Kidney epithelial cell (primary cell): ENCODE results near the gene KCTD1. TPM values are rescaled to one million over a fixed set of nuclear protein-coding genes. Genes with fewer than 3 reads are reported as not detected.
A peak's percentile ranks its signal among the peaks of the same experiment; 100 is the strongest.

Experiments used
- DNase-seq: peaks from one replicate; pipeline ENCODE4 v3.0.0-alpha.2; 2010; ENCODE audit warnings: low read depth
- H3K27me3 ChIP-seq: 2 replicates; pipeline ENCODE4 v1.6.0; 2011; ENCODE audit warnings: low read length; ENCODE audit not compliant: control insufficient read depth, insufficient read depth
- H3K36me3 ChIP-seq: 2 replicates; pipeline ENCODE4 v1.5.1; 2011; ENCODE audit warnings: low read length; ENCODE audit not compliant: control insufficient read depth, insufficient read depth
- H3K4me3 ChIP-seq: 2 replicates; pipeline ENCODE4 v1.5.1; 2011; ENCODE audit warnings: low read depth, mild to moderate bottlenecking, control low read depth, low read length
- total RNA-seq: library from RNA; depleted of rRNA; stranded (reverse); fragments of >200 nt; gene quantifications from 2 replicates; pipeline ENCODE4 v1.2.3, GENCODE V29; 2015
- TF ChIP-seq, protein P1 (sequence below): IDR thresholded peaks from 2 replicates; pipeline ENCODE4 v1.5.1; 2011; ENCODE audit warnings: mild to moderate bottlenecking, moderate library complexity, low read length, control low read depth, inconsistent platforms; ENCODE audit not compliant: insufficient read depth, poor library complexity, severe bottlenecking

The KCTD1 gene
- total RNA-seq, 1 donor from 2014 or later = 30.5 TPM

DNA sequence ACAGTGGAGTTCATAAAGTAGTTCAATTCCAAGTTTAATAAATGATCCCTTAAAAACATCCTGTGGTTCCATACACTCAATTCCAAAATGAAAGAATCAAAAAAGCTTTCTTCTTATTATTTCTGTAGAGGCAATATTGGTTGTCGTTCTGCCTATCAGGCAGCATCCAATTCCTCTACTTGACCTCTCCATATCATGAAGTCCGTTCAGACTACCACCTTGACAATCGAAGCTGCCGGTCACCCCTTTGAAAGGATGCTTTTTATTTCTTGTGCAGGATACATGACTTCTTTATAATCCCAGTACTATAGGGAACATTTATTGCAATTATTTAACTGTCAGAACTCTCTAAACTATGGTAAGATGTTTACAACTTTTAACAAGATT, 3.3 kb upstream of the KCTD1 start:
- TF ChIP-seq, protein P1, sequence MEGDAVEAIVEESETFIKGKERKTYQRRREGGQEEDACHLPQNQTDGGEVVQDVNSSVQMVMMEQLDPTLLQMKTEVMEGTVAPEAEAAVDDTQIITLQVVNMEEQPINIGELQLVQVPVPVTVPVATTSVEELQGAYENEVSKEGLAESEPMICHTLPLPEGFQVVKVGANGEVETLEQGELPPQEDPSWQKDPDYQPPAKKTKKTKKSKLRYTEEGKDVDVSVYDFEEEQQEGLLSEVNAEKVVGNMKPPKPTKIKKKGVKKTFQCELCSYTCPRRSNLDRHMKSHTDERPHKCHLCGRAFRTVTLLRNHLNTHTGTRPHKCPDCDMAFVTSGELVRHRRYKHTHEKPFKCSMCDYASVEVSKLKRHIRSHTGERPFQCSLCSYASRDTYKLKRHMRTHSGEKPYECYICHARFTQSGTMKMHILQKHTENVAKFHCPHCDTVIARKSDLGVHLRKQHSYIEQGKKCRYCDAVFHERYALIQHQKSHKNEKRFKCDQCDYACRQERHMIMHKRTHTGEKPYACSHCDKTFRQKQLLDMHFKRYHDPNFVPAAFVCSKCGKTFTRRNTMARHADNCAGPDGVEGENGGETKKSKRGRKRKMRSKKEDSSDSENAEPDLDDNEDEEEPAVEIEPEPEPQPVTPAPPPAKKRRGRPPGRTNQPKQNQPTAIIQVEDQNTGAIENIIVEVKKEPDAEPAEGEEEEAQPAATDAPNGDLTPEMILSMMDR = no peak
- no peak for DNase-seq
- Histone ChIP-seq H3K27me3 (peaks cover 8% of the 10 kb centered on the region), H3K4me3 (no peak overlapping the region), H3K36me3 (peaks cover 2% of the 10 kb centered on the region)

DNA sequence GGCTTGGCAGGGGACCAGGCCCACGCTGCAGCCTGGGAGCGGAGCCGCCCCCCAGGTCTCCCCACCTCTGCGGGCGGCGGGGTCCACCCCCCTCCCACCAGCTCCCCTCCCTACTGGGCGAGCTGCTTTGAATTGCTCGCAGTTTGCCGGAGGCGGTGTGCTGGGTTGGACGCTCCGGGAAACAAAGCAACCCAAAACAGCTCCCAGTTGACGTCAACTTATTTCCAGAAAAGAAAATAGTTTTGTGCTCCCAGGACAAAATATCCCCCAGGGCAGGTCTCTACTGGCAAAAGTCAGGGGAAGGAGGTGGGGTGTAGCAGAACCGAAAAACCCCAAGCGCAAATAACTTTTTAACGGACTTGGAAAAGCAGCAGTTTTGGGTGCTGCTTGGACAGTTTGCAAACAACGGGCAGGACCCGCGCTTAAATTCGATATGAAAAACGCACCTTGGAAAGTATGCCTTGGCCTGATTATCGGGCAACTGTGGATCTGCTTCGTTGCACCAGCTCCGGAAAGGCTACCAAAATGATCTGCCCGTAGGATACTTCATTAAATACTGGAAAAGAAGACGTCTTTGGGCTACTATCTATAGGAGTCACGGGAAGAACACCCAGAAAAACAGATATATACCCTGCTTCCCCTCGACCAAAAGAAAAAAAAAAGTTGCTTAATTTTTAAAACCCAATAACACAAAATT, 2.8 kb upstream of the KCTD1 start:
- peaks cover 8% of the 10 kb centered on the region for H3K27me3 ChIP-seq
- H3K4me3 ChIP-seq = peak overlapping the region; percentile 77
- DNase-seq = no peak
- peaks cover 2% of the 10 kb centered on the region for H3K36me3 ChIP-seq
- TF ChIP-seq, protein P1 = no peak

DNA sequence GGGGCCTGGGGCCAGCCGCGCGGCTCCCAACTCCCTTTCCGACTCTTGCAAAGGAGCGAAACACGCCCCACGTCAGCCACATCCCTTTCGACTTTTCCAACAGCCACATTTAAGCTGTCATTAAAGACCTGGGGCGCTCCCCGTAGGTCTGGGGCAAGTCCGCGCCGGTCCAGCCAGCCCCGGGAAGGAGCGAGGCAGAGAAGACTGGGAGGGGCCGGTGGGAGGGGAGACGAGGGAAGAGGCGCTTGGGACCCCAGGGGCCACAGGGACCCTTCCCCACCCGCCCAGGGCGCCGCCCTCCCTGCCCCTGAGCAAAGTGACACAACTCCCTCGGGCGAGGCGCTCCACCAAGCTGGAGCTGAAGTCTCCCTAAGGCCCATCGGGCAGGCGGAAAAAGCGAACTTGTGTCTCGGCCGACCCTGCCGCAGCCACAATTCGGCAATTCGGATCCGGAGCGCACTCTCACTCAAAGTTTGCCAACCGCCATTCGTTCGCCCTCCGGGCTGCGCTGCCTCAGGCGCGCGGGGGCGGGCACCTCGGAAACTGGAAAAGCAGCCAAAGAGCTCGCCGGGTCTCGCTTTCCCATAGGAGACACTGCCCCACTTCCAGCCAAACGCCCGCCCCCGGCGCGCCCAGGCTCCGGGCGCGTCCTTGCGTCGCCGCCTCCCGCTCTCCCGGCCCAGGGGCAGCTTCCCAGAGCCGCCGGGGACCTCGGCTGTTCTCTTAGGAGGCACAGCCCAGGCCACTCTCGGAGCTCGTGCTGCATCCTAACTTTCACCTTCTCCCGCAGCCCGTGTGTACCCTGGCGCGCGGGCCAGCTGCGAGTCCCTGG, 1.1 kb upstream of the KCTD1 start:
- no peak for DNase-seq
- Histone ChIP-seq H3K4me3 (peak overlapping the region; percentile 77), H3K36me3 (peaks cover 2% of the 10 kb centered on the region), H3K27me3 (peaks cover 8% of the 10 kb centered on the region)
- TF ChIP-seq, protein P1 = no peak

DNA sequence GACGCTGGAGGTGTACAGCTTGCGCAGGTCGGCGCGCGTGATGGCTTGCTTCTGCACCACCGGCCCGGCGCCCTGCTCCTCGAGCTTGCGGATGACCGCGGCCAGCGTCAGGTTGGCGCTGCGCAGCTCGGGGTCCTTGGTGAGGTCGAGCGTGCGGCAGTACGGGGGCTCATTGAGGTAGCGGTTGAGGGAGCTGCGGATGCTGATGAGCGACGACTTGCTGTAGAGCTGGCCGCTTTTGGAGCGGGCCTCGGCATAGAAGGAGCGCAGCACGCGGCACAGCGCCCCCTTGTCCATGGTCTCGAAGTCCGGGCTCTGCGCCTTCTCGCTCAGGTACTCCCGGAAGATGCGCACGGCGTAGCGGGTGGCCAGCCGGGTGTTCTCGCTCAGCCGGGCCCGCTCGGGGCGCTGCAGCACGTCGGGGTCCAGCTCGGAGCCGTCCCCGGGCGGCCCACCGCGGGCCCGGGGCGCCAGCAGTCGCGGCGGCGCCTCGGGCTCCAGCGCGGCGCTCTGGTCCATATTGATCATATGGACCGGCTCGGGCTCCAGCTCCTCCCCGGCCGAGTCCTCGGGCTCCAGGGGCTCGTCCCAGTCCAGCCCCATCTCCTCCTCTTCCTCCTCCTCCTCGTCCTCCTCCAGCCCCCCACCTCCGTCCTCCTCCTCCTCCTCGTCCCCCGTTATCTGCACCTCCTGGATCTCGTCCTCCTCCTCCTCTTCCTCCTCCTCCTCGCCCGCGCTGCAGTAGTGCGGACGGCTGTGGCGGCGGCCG, 523 bp downstream of the KCTD1 start:
- TF ChIP-seq, protein P1 = peak; percentile 72
- Histone ChIP-seq H3K4me3 (peak overlapping the region; percentile 77), H3K36me3 (peaks cover 2% of the 10 kb centered on the region), H3K27me3 (peaks cover 8% of the 10 kb centered on the region)
- DNase-seq = peak; percentile 42

DNA sequence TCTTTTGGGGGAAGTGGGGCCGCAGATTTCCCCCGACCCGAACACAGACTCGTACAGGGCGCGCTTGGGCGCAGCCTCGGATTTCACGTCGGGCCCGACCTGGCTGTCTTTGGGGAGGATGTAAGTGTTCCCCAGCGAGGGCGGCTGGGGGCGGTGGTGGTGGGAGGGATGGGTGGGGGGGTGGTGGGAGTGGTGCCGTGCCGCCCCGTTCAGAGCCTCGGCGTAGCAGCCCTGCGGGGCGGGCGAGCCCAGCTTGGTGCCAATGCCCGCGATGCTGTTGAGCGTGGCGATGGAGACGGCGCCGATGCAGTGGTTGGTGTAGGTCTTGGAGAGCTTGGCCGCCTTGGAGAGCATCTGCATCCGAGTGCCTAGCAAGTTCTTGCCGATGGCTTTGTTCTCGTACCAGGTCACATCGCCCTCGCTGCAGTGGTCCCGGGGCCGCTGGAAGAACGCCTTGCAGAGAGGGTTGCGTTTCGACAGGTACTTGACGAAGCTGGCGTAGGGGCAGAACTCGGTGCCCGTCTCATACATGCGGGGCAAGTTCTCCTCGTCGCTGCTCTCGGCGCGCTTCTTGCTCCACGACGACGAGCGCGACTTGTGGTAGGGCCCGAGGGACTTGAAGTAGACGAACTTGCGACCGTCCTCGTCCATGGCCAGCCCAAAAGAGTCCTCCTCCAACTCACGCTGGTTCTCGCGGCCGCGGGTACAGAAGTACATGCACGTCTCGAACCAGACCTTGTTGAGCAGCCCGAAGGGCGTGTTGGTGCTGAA, 1.3 kb downstream of the KCTD1 start:
- TF ChIP-seq, protein P1 = no peak
- no peak for DNase-seq

More for the DNA sequence above, 1.3 kb downstream of the KCTD1 start:
- peaks cover 8% of the 10 kb centered on the region for H3K27me3 ChIP-seq
- H3K4me3 ChIP-seq = peak overlapping the region; percentile 77
- peaks cover 2% of the 10 kb centered on the region for H3K36me3 ChIP-seq
